K562 (cell line): ENCODE data around the gene RPUSD1. TPM values are rescaled to one million over a fixed set of nuclear protein-coding genes. Genes with fewer than 3 reads are reported as not detected.

Experiments used
- ATAC-seq: fragments of 200-7000 bp; cut with Tn5 transposase; 3 replicates; pipeline ENCODE4 v1.9.1; 2020; ENCODE audit warnings: moderate library complexity
- BruUV-seq: library from RNA; stranded (reverse); fragments of 400-500 nt; replicated peaks from 2 replicates; lab custom pipeline; 2021; lab: Mats Ljungman, UMichigan
- CTCF ChIA-PET: fragments of 300-600 bp; formaldehyde crosslinking; extraction: SDS; loops from one replicate; lab custom pipeline; 2021; ENCODE audit warnings: low intra/inter-chr PET ratio; lab: Yijun Ruan, JAX
- POLR2A ChIA-PET: fragments of 300-600, 350-650 bp; sonication (Branson Sonifier 250); formaldehyde crosslinking; extraction: SDS; loops from one replicate; lab custom pipeline; 2021; ENCODE audit warnings: antibody characterized with exemption, inconsistent platforms; lab: Yijun Ruan, JAX
- DNase-seq, 4 experiments: peaks; one replicate each; pipeline versions ENCODE4 v3.0.0 to v3.0.0-alpha.2; 2011 to 2018; ENCODE audit warnings: low spot score in 3 of 4, mixed read lengths in 3 of 4; ENCODE audit errors: extremely low read depth in 1 of 4
- FAIRE-seq: peaks from 2 replicates; lab custom pipeline; 2011; peaks lifted over from hg19 to GRCh38; lab: Jason Lieb, UNC
- H2AFZ ChIP-seq: 2 replicates; pipeline ENCODE4 v1.6.0; 2011; ENCODE audit warnings: low read depth, low read length, control low read depth, inconsistent platforms
- H3K27ac ChIP-seq: fragments of 200-600 bp; 3 replicates; pipeline ENCODE4 v1.8.0; 2011; ENCODE audit warnings: low read depth, mild to moderate bottlenecking, control low read depth, inconsistent platforms, low read length, moderate library complexity, mixed read lengths; ENCODE audit errors: extremely low read depth
- H3K27me3 ChIP-seq, 2 experiments: fragments of 300-600 bp in 1 of 2; 2 replicates in 1 of 2; 3 replicates in 1 of 2; pipeline versions ENCODE4 v1.6.0 to v1.8.0; 2011; ENCODE audit warnings: inconsistent platforms in 2 of 2, low read length in 2 of 2, mild to moderate bottlenecking in 1 of 2, mixed read lengths in 1 of 2, moderate library complexity in 1 of 2; ENCODE audit not compliant: control insufficient read depth in 2 of 2, insufficient read depth in 2 of 2
- H3K36me3 ChIP-seq: fragments of 300-600 bp; 3 replicates; pipeline ENCODE4 v1.8.0; 2011; ENCODE audit warnings: mild to moderate bottlenecking, low read length, inconsistent platforms; ENCODE audit not compliant: control insufficient read depth, insufficient read depth
- H3K4me1 ChIP-seq, 2 experiments: fragments of 200-600 bp in 1 of 2; replicated peaks in 1 of 2; 2 replicates in 1 of 2; 3 replicates in 1 of 2; pipeline versions ENCODE4 v1.5.1 to v1.8.0; 2011; ENCODE audit warnings: inconsistent platforms in 2 of 2, low read length in 2 of 2, mild to moderate bottlenecking in 1 of 2, mixed read lengths in 1 of 2, moderate library complexity in 1 of 2; ENCODE audit not compliant: control insufficient read depth in 2 of 2, insufficient read depth in 2 of 2
- H3K4me2 ChIP-seq: 2 replicates; pipeline ENCODE4 v1.6.1; 2011; ENCODE audit warnings: low read length, control low read depth, inconsistent platforms, mixed read lengths; ENCODE audit not compliant: insufficient read depth
- H3K4me3 ChIP-seq: fragments of 200-600 bp; sonication (generic), shearing (Covaris generic); 2 replicates; pipeline ENCODE4 v1.5.1; 2016; ENCODE audit warnings: control low read depth, inconsistent platforms
- H3K79me2 ChIP-seq: fragments of 200-600 bp; 3 replicates; pipeline ENCODE4 v1.8.0; 2011; ENCODE audit warnings: low read length, inconsistent platforms; ENCODE audit not compliant: control insufficient read depth, insufficient read depth
- H3K9ac ChIP-seq, 2 experiments: 2 replicates each; pipeline versions ENCODE4 v1.6.0 to v1.6.1; 2011; ENCODE audit warnings: low read depth in 2 of 2, low read length in 2 of 2, control low read depth in 1 of 2, inconsistent platforms in 1 of 2, mild to moderate bottlenecking in 1 of 2, mixed read lengths in 1 of 2; ENCODE audit not compliant: insufficient read depth in 1 of 2
- H3K9me1 ChIP-seq: one replicate; pipeline ENCODE4 v1.6.0; 2011; ENCODE audit warnings: inconsistent platforms, mild to moderate bottlenecking, low read length, moderate library complexity; ENCODE audit not compliant: control insufficient read depth, insufficient read depth
- H3K9me3 ChIP-seq: replicated peaks from 2 replicates; pipeline ENCODE4 v1.5.1; 2011; ENCODE audit warnings: low read depth, low read length, inconsistent platforms; ENCODE audit not compliant: control insufficient read depth, insufficient read depth
- H4K20me1 ChIP-seq: replicated peaks from 2 replicates; pipeline ENCODE4 v1.6.1; 2011; ENCODE audit warnings: low read length, inconsistent platforms, mixed read lengths; ENCODE audit not compliant: control insufficient read depth, insufficient read depth
- CBX5 ChIP-seq: IDR thresholded peaks from 2 replicates; pipeline ENCODE4 v1.6.1; 2014; ENCODE audit warnings: low read depth, borderline replicate concordance
- COPS2 ChIP-seq: fragments of 450-650 bp; conservative IDR thresholded peaks from 2 replicates; pipeline ENCODE4 v1.6.1; 2016; ENCODE audit warnings: mild to moderate bottlenecking, moderate library complexity
- CTBP1 ChIP-seq: fragments of 450-650 bp; IDR thresholded peaks from 2 replicates; pipeline ENCODE4 v1.6.1; 2016; ENCODE audit warnings: borderline replicate concordance
- CXXC5 ChIP-seq: fragments of 250-450 bp; sonication (Bioruptor Pico); IDR thresholded peaks from 2 replicates; pipeline ENCODE4 v1.8.0; 2022; ENCODE audit warnings: inconsistent platforms, mild to moderate bottlenecking, moderate library complexity
- DDX20 ChIP-seq: fragments of 450-650 bp; IDR thresholded peaks from 2 replicates; pipeline ENCODE4 v1.6.1; 2016; ENCODE audit warnings: missing genetic modification characterization, low read depth, mild to moderate bottlenecking, missing compliant biosample characterization, moderate library complexity
- FOXJ3 ChIP-seq: sonication (generic); formaldehyde crosslinking; IDR thresholded peaks from 2 replicates; pipeline ENCODE4 v1.4.0; 2020; ENCODE audit warnings: mild to moderate bottlenecking, missing genetic modification reagents
- FOXK2 ChIP-seq, 2 experiments: fragments of 450-650 bp; IDR thresholded peaks in 1 of 2; conservative IDR thresholded peaks in 1 of 2; 2 replicates each; pipeline ENCODE4 v1.6.1; 2016; ENCODE audit warnings: low read depth in 2 of 2, mild to moderate bottlenecking in 1 of 2
- GTF2E2 ChIP-seq: fragments of 200-800 bp; sonication (Bioruptor generic); IDR thresholded peaks from 2 replicates; pipeline ENCODE4 v1.6.1; 2016; ENCODE audit warnings: missing genetic modification characterization, missing compliant biosample characterization
- MEIS2 ChIP-seq: fragments of 450-650 bp; IDR thresholded peaks from 2 replicates; pipeline ENCODE4 v1.6.1; 2014; ENCODE audit warnings: mild to moderate bottlenecking; ENCODE audit not compliant: partially characterized antibody
- POLR2A ChIP-seq: fragments of 450-650 bp; conservative IDR thresholded peaks from 2 replicates; pipeline ENCODE4 v1.6.1; 2016
- RFX1 ChIP-seq: fragments of 450-650 bp; IDR thresholded peaks from 2 replicates; pipeline ENCODE4 v1.6.1; 2016; ENCODE audit warnings: mild to moderate bottlenecking, moderate library complexity
- SMARCA5 ChIP-seq: fragments of 450-650 bp; IDR thresholded peaks from 2 replicates; pipeline ENCODE4 v1.6.1; 2016
- SMARCE1 ChIP-seq: fragments of 450-650 bp; IDR thresholded peaks from 2 replicates; pipeline ENCODE4 v1.7.1; 2016; ENCODE audit warnings: mild to moderate bottlenecking
- SOX6 ChIP-seq: fragments of 450-650 bp; IDR thresholded peaks from 2 replicates; pipeline ENCODE4 v1.6.1; 2014; ENCODE audit warnings: mild to moderate bottlenecking
- TAL1 ChIP-seq: fragments of 450-650 bp; IDR thresholded peaks from 2 replicates; pipeline ENCODE4 v1.6.1; 2016; ENCODE audit warnings: mild to moderate bottlenecking
- WGBS: fragments of 100-300 bp; shearing (Covaris generic); methylation state at CpG from one replicate; pipeline ENCODE4 v1.1.6; 2016; ENCODE audit warnings: low coverage, mixed read lengths; ENCODE audit not compliant: insufficient coverage; ENCODE audit errors: missing lambda C conversion rate; 5-methylcytosine and 5-hydroxymethylcytosine counted together
- in situ Hi-C: fragments of 300-500 bp; cut with MboI; formaldehyde crosslinking; loops from 4 replicates; pipeline ENCODE4 v1.15.0; 2018; ENCODE audit warnings: inconsistent platforms, mixed read lengths
- intact Hi-C: fragments of 100-400 bp; cut with micrococcal nuclease; formaldehyde crosslinking; loops from 2 replicates; pipeline ENCODE4 v1.14.2; 2022
- polyA plus RNA-seq, 8 experiments: library from polyadenylated mRNA; depleted of rRNA in 4 of 8; stranded (reverse) in 5 of 8; unstranded in 3 of 8; fragments of >200 nt; fragmentation: Nextera tagmentation in 2 of 8; fragmentation: Illumina TruSeq in 1 of 8; extraction: Ambion mirVana in 2 of 8; extraction: Trizol in 1 of 8; gene quantifications; 2 replicates each; pipeline versions ENCODE4 v1.2.1 to v1.2.3, GENCODE V29; 2011 to 2014; ENCODE audit warnings: inconsistent platforms in 1 of 8, missing spikeins in 1 of 8
- total RNA-seq, 7 experiments: library from RNA; depleted of rRNA in 6 of 7; stranded (reverse); fragments of >200 nt in 6 of 7; fragmentation: Illumina TruSeq in 2 of 7; extraction: Trizol in 2 of 7; gene quantifications; 2 replicates each; pipeline versions ENCODE4 v1.2.1 to v1.2.3, GENCODE V29; 2011 to 2021; ENCODE audit warnings: low replicate concordance in 1 of 7
- TF ChIP-seq, protein P1 (sequence below), 2 experiments: fragments of 450-650 bp; IDR thresholded peaks; 2 replicates each; pipeline ENCODE4 v1.6.1; 2018; ENCODE audit warnings: mild to moderate bottlenecking in 2 of 2, low read depth in 1 of 2; ENCODE audit not compliant: partially characterized antibody in 2 of 2
- TF ChIP-seq, protein P2 (sequence below): fragments of 450-650 bp; IDR thresholded peaks from 2 replicates; pipeline ENCODE4 v1.6.1; 2016
- TF ChIP-seq, protein P3 (sequence below): sonication (generic); formaldehyde crosslinking; IDR thresholded peaks from 2 replicates; pipeline ENCODE4 v1.9.0; 2022; ENCODE audit warnings: mild to moderate bottlenecking, missing genetic modification reagents
- TF ChIP-seq, protein P4 (sequence below): fragments of 450-650 bp; formaldehyde crosslinking; IDR thresholded peaks from 2 replicates; pipeline ENCODE4 v1.4.0; 2020; ENCODE audit warnings: mild to moderate bottlenecking

The RPUSD1 gene
- total and polyA plus RNA-seq, 9 of the 15 experiments (the other 6 are each of a cell fraction or from before 2014, with no cell fraction given): 0.45 to 56.6 (median 12.0) TPM

DNA sequence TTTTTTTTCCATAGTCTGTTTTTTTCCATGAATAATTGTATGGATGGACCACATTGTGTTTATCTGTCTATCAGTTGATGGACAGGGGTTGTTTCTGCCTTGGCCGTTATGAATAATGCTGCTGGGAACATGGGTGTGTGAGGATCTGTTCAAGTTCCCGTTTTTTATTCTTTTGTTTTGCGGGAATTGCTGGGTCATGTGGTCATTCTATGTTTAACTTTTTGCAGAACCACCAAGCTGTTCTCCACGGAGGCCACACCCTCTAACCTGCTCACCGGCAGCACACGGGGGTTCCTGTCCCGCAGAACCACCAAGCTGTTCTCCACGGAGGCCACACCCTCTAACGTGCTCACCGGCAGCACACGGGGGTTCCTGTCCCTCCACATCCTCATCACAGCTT, 33.5 kb downstream of the RPUSD1 start:
- H3K36me3 ChIP-seq: no peaks in the 10 kb centered on the region
- no peaks in the 10 kb centered on the region for H3K27me3 ChIP-seq
- in situ Hi-C loops (no loop called here), intact Hi-C loops (no loop called here)
- WGBS: 2% methylated on average over 11 of the region's 11 CpGs
- H3K9ac ChIP-seq: no peak overlapping the region; a peak in 1 of 4 replicates
- H3K27ac ChIP-seq: no peak overlapping the region
- H3K4me2 ChIP-seq: peak overlapping the region; percentile 49; the same call in 1 of the 2 replicates
- BruUV-seq: no TSS peak
- peak overlapping the region; percentile 68 for H2AFZ ChIP-seq
- H3K9me3 ChIP-seq: no peaks in the 10 kb centered on the region
- ChIA-PET CTCF (no interaction called here), POLR2A (interaction anchor here (1.1 to 1.5 kb wide), 2 partner anchors 18 to 19 kb away, joined by 4 read pairs; no protein-coding TSS in a partner anchor)
- H3K79me2 ChIP-seq: no peaks in the 10 kb centered on the region
- peaks cover 9 to 19% of the 10 kb centered on the region in 2 experiments; a peak in 4 of 5 replicates for H3K4me1 ChIP-seq
- no peaks in the 10 kb centered on the region for H4K20me1 ChIP-seq
- no peaks in the 10 kb centered on the region for H3K9me1 ChIP-seq
- ATAC-seq: no peak; the same call in 2 of the 3 replicates
- no peak for DNase-seq
- FAIRE-seq: no peak
- H3K4me3 ChIP-seq: no peak overlapping the region
- TF ChIP-seq GTF2E2 (no peak), SMARCA5 (no peak), MEIS2 (peak; percentile 38), CTBP1 (0 out of 2 replicates have a peak, but pooled peaks have one; percentile 26), POLR2A (no peak), TAL1 (no peak), SOX6 (peak; percentile 76; the same call in 1 of the 2 replicates), SMARCE1 (0 out of 2 replicates have a peak, but pooled peaks have one; percentile 17), FOXJ3 (no peak), RFX1 (no peak), DDX20 (no peak), CXXC5 (no peak), COPS2 (no peak), CBX5 (no peak), FOXK2 (conservative IDR thresholded peaks at IDR 0.05 in 1 of 2, IDR thresholded peaks at IDR 0.05 in 1 of 2; ENCODE audit: low read depth in 2 of 2) (peak in 1 of 2 experiments; percentile 58; a peak in 1 of 4 replicates)
- TF ChIP-seq, protein P1, sequence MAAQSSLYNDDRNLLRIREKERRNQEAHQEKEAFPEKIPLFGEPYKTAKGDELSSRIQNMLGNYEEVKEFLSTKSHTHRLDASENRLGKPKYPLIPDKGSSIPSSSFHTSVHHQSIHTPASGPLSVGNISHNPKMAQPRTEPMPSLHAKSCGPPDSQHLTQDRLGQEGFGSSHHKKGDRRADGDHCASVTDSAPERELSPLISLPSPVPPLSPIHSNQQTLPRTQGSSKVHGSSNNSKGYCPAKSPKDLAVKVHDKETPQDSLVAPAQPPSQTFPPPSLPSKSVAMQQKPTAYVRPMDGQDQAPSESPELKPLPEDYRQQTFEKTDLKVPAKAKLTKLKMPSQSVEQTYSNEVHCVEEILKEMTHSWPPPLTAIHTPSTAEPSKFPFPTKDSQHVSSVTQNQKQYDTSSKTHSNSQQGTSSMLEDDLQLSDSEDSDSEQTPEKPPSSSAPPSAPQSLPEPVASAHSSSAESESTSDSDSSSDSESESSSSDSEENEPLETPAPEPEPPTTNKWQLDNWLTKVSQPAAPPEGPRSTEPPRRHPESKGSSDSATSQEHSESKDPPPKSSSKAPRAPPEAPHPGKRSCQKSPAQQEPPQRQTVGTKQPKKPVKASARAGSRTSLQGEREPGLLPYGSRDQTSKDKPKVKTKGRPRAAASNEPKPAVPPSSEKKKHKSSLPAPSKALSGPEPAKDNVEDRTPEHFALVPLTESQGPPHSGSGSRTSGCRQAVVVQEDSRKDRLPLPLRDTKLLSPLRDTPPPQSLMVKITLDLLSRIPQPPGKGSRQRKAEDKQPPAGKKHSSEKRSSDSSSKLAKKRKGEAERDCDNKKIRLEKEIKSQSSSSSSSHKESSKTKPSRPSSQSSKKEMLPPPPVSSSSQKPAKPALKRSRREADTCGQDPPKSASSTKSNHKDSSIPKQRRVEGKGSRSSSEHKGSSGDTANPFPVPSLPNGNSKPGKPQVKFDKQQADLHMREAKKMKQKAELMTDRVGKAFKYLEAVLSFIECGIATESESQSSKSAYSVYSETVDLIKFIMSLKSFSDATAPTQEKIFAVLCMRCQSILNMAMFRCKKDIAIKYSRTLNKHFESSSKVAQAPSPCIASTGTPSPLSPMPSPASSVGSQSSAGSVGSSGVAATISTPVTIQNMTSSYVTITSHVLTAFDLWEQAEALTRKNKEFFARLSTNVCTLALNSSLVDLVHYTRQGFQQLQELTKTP (IDR thresholded peaks at IDR 0.05; ENCODE audit: low read depth in 1 of 2, partially characterized antibody in 2 of 2): no peak
- TF ChIP-seq, protein P2, sequence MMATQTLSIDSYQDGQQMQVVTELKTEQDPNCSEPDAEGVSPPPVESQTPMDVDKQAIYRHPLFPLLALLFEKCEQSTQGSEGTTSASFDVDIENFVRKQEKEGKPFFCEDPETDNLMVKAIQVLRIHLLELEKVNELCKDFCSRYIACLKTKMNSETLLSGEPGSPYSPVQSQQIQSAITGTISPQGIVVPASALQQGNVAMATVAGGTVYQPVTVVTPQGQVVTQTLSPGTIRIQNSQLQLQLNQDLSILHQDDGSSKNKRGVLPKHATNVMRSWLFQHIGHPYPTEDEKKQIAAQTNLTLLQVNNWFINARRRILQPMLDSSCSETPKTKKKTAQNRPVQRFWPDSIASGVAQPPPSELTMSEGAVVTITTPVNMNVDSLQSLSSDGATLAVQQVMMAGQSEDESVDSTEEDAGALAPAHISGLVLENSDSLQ: peak; percentile 93
- TF ChIP-seq, protein P3, sequence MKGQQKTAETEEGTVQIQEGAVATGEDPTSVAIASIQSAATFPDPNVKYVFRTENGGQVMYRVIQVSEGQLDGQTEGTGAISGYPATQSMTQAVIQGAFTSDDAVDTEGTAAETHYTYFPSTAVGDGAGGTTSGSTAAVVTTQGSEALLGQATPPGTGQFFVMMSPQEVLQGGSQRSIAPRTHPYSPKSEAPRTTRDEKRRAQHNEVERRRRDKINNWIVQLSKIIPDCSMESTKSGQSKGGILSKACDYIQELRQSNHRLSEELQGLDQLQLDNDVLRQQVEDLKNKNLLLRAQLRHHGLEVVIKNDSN (CRISPR knock-in tag): peak; percentile 49; the same call in 1 of the 2 replicates
- TF ChIP-seq, protein P4, sequence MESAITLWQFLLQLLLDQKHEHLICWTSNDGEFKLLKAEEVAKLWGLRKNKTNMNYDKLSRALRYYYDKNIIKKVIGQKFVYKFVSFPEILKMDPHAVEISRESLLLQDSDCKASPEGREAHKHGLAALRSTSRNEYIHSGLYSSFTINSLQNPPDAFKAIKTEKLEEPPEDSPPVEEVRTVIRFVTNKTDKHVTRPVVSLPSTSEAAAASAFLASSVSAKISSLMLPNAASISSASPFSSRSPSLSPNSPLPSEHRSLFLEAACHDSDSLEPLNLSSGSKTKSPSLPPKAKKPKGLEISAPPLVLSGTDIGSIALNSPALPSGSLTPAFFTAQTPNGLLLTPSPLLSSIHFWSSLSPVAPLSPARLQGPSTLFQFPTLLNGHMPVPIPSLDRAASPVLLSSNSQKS (CRISPR knock-in tag): no peak
